Measurements from ENCODE around the gene NGRN. TPM values are rescaled to one million over a fixed set of nuclear protein-coding genes. Genes with fewer than 3 reads are reported as not detected.

The NGRN gene
- total and polyA plus RNA-seq, 2 experiments from 2014 or later, result 88.9 to 131 TPM

DNA sequence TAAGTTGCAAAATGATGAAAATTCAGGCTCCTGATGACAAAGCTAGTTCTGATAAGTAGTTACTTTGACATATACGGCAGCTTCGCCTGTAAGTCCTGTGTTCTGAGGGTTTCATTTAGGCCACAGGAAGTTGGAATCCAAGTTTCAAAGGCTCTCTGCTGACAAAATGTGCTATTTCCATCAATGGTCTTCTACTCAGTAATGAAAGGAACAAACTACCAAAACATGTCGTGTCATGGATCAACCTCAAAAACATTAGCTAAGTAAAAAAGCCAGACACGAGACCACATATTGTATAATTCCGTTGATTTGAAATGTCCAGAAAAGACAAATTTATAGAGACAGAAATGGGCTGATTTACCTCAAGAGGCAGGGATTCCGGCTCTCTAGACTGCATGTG, 22.5 kb downstream of the NGRN start (continued):
- TF ChIP-seq, protein P1, sequence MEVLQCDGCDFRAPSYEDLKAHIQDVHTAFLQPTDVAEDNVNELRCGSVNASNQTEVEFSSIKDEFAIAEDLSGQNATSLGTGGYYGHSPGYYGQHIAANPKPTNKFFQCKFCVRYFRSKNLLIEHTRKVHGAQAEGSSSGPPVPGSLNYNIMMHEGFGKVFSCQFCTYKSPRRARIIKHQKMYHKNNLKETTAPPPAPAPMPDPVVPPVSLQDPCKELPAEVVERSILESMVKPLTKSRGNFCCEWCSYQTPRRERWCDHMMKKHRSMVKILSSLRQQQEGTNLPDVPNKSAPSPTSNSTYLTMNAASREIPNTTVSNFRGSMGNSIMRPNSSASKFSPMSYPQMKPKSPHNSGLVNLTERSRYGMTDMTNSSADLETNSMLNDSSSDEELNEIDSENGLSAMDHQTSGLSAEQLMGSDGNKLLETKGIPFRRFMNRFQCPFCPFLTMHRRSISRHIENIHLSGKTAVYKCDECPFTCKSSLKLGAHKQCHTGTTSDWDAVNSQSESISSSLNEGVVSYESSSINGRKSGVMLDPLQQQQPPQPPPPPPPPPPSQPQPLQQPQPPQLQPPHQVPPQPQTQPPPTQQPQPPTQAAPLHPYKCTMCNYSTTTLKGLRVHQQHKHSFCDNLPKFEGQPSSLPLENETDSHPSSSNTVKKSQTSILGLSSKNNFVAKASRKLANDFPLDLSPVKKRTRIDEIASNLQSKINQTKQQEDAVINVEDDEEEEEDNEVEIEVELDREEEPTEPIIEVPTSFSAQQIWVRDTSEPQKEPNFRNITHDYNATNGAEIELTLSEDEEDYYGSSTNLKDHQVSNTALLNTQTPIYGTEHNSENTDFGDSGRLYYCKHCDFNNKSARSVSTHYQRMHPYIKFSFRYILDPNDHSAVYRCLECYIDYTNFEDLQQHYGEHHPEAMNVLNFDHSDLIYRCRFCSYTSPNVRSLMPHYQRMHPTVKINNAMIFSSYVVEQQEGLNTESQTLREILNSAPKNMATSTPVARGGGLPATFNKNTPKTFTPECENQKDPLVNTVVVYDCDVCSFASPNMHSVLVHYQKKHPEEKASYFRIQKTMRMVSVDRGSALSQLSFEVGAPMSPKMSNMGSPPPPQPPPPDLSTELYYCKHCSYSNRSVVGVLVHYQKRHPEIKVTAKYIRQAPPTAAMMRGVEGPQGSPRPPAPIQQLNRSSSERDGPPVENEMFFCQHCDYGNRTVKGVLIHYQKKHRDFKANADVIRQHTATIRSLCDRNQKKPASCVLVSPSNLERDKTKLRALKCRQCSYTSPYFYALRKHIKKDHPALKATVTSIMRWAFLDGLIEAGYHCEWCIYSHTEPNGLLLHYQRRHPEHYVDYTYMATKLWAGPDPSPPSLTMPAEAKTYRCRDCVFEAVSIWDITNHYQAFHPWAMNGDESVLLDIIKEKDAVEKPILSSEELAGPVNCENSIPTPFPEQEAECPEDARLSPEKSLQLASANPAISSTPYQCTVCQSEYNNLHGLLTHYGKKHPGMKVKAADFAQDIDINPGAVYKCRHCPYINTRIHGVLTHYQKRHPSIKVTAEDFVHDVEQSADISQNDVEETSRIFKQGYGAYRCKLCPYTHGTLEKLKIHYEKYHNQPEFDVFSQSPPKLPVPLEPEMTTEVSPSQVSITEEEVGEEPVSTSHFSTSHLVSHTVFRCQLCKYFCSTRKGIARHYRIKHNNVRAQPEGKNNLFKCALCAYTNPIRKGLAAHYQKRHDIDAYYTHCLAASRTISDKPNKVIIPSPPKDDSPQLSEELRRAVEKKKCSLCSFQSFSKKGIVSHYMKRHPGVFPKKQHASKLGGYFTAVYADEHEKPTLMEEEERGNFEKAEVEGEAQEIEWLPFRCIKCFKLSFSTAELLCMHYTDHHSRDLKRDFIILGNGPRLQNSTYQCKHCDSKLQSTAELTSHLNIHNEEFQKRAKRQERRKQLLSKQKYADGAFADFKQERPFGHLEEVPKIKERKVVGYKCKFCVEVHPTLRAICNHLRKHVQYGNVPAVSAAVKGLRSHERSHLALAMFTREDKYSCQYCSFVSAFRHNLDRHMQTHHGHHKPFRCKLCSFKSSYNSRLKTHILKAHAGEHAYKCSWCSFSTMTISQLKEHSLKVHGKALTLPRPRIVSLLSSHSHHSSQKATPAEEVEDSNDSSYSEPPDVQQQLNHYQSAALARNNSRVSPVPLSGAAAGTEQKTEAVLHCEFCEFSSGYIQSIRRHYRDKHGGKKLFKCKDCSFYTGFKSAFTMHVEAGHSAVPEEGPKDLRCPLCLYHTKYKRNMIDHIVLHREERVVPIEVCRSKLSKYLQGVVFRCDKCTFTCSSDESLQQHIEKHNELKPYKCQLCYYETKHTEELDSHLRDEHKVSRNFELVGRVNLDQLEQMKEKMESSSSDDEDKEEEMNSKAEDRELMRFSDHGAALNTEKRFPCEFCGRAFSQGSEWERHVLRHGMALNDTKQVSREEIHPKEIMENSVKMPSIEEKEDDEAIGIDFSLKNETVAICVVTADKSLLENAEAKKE (CRISPR knock-in tag; IDR thresholded peaks at IDR 0.05), result no peak

DNA sequence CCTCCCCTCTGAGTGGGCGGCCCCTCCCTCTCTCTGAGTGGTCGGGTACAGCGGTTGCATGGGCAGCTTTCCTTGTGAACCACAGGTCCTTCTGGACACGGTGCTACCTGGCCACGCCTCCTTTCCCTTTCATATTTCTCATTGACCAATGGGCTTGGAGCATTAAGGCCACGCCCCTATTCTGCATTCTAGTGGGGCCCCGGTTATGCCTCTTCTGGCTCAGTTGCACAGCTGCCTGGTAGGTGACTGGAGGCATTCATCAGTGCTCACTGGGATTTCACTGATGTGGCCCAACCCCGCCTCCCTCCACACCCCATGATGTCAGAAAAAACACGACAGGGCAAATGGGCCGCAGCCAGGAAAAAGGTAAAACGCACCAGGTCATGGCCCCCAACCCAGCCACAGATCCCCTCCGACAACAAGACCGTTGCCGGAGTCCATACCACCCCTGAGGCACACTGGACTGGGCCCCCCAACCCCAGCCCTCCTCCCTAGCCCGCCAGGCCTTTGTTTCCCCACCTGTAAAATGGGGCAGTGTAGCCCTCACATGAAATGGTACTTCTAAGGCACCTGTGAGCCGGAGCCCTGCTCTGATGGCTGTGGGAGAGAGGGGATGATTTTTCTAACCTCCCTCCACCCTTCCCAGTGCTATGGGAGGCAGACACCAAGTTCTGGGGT, 26.3 kb downstream of the NGRN start:
- no peaks in the 10 kb centered on the region for H3K9me2 ChIP-seq (ENCODE audit: insufficient read depth)
- H3K4me1 Mint-ChIP-seq, result peaks cover 39% of the 10 kb centered on the region
- H3K36me3 ChIP-seq (ENCODE audit: insufficient read depth), result no peaks in the 10 kb centered on the region
- H3K9me3 Mint-ChIP-seq, result no peaks in the 10 kb centered on the region
- no peaks in the 10 kb centered on the region for H3K79me2 ChIP-seq (replicated peaks; ENCODE audit: insufficient read depth)
- no peaks in the 10 kb centered on the region for H3K27me3 ChIP-seq (ENCODE audit: insufficient read depth)
- 0 out of 2 replicates have a peak, but pooled peaks cover 2% of the 10 kb centered on the region for H3F3A ChIP-seq (replicated peaks; ENCODE audit: low read depth)
- no peak overlapping the region for H3K4me3 Mint-ChIP-seq
- H3K27ac ChIP-seq (ENCODE audit: low read depth), result no peak overlapping the region
- ATAC-seq (no peak), DNase-seq (ENCODE audit: low spot score) (peak; percentile 60)
- H3K4me2 ChIP-seq, result no peak overlapping the region
- no peak overlapping the region for H3K27ac Mint-ChIP-seq
- H3K4me1 ChIP-seq (ENCODE audit: insufficient read depth), result peaks cover 10% of the 10 kb centered on the region; the same call in 1 of the 2 replicates
- 0 out of 2 replicates have a peak overlapping the region, but pooled peaks have one; percentile 18 for H2AFZ ChIP-seq
- peaks cover 10% of the 10 kb centered on the region for H3K27me3 Mint-ChIP-seq (ENCODE audit: insufficient read depth, low read depth, poor library complexity)
- no peaks in the 10 kb centered on the region for H4K20me1 ChIP-seq (replicated peaks; ENCODE audit: insufficient read depth)
- no peak overlapping the region for H3K4me3 ChIP-seq
- no peaks in the 10 kb centered on the region for H3K36me3 Mint-ChIP-seq (ENCODE audit: low read depth)
- no peak for TF ChIP-seq CREB1 (CRISPR knock-in tag; IDR thresholded peaks at IDR 0.05; ENCODE audit: low read depth)
- TF ChIP-seq JUNB (IDR thresholded peaks at IDR 0.05; ENCODE audit: unreplicated experiment), result no peak
- TF ChIP-seq, protein P2, sequence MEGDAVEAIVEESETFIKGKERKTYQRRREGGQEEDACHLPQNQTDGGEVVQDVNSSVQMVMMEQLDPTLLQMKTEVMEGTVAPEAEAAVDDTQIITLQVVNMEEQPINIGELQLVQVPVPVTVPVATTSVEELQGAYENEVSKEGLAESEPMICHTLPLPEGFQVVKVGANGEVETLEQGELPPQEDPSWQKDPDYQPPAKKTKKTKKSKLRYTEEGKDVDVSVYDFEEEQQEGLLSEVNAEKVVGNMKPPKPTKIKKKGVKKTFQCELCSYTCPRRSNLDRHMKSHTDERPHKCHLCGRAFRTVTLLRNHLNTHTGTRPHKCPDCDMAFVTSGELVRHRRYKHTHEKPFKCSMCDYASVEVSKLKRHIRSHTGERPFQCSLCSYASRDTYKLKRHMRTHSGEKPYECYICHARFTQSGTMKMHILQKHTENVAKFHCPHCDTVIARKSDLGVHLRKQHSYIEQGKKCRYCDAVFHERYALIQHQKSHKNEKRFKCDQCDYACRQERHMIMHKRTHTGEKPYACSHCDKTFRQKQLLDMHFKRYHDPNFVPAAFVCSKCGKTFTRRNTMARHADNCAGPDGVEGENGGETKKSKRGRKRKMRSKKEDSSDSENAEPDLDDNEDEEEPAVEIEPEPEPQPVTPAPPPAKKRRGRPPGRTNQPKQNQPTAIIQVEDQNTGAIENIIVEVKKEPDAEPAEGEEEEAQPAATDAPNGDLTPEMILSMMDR (conservative IDR thresholded peaks at IDR 0.05; ENCODE audit: low read depth in 2 of 2), result no peak
- no peak for TF ChIP-seq ZNF331 (CRISPR knock-in tag; IDR thresholded peaks at IDR 0.05; ENCODE audit: low read depth)
- no peak for TF ChIP-seq POLR2AphosphoS5 (IDR thresholded peaks at IDR 0.05; ENCODE audit: low read depth)
- TF ChIP-seq EZH2phosphoT487 (IDR thresholded peaks at IDR 0.05; ENCODE audit: unreplicated experiment), result no peak
- TF ChIP-seq, protein P3, sequence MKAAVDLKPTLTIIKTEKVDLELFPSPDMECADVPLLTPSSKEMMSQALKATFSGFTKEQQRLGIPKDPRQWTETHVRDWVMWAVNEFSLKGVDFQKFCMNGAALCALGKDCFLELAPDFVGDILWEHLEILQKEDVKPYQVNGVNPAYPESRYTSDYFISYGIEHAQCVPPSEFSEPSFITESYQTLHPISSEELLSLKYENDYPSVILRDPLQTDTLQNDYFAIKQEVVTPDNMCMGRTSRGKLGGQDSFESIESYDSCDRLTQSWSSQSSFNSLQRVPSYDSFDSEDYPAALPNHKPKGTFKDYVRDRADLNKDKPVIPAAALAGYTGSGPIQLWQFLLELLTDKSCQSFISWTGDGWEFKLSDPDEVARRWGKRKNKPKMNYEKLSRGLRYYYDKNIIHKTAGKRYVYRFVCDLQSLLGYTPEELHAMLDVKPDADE (IDR thresholded peaks at IDR 0.05), result no peak
- no peak for TF ChIP-seq ZNF114 (CRISPR knock-in tag; IDR thresholded peaks at IDR 0.05)
- no peak for TF ChIP-seq NANOG (IDR thresholded peaks at IDR 0.05; ENCODE audit: borderline replicate concordance)
- TF ChIP-seq, protein P4, sequence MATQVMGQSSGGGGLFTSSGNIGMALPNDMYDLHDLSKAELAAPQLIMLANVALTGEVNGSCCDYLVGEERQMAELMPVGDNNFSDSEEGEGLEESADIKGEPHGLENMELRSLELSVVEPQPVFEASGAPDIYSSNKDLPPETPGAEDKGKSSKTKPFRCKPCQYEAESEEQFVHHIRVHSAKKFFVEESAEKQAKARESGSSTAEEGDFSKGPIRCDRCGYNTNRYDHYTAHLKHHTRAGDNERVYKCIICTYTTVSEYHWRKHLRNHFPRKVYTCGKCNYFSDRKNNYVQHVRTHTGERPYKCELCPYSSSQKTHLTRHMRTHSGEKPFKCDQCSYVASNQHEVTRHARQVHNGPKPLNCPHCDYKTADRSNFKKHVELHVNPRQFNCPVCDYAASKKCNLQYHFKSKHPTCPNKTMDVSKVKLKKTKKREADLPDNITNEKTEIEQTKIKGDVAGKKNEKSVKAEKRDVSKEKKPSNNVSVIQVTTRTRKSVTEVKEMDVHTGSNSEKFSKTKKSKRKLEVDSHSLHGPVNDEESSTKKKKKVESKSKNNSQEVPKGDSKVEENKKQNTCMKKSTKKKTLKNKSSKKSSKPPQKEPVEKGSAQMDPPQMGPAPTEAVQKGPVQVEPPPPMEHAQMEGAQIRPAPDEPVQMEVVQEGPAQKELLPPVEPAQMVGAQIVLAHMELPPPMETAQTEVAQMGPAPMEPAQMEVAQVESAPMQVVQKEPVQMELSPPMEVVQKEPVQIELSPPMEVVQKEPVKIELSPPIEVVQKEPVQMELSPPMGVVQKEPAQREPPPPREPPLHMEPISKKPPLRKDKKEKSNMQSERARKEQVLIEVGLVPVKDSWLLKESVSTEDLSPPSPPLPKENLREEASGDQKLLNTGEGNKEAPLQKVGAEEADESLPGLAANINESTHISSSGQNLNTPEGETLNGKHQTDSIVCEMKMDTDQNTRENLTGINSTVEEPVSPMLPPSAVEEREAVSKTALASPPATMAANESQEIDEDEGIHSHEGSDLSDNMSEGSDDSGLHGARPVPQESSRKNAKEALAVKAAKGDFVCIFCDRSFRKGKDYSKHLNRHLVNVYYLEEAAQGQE (IDR thresholded peaks at IDR 0.05; ENCODE audit: unreplicated experiment), result no peak
